GM23338 (cell line): ENCODE data around the gene P3R3URF. TPM values are rescaled to one million over a fixed set of nuclear protein-coding genes. Genes with fewer than 3 reads are reported as not detected.

Source experiments
- POLR2AphosphoS5 ChIP-seq: IDR thresholded peaks from 2 replicates; pipeline ENCODE4 v1.6.1; 2016; ENCODE audit warnings: antibody characterized with exemption, low read depth
- STAT1 ChIP-seq: IDR thresholded peaks from one replicate; pipeline ENCODE4 v1.6.1; 2016; ENCODE audit warnings: antibody characterized with exemption; ENCODE audit not compliant: unreplicated experiment
- ZNF114 ChIP-seq: fragments of 250-450 bp; sonication (Bioruptor Pico); IDR thresholded peaks from 2 replicates; pipeline ENCODE4 v1.5.0; 2020; ENCODE audit warnings: mild to moderate bottlenecking, moderate library complexity
- ZNF331 ChIP-seq: fragments of 250-450 bp; sonication (Bioruptor Pico); IDR thresholded peaks from 2 replicates; pipeline ENCODE4 v1.5.0; 2020; ENCODE audit warnings: low read depth, mild to moderate bottlenecking, moderate library complexity
- polyA plus RNA-seq: library from polyadenylated mRNA; unstranded; fragments of >200 nt; fragmentation: Nextera tagmentation; extraction: Ambion mirVana; gene quantifications from 2 replicates; pipeline ENCODE4 v1.2.1, GENCODE V29; 2016
- total RNA-seq: library from RNA; depleted of rRNA; stranded (reverse); fragments of >200 nt; shearing (Covaris generic); gene quantifications from 2 replicates; pipeline ENCODE4 v1.2.3, GENCODE V29; 2014
- TF ChIP-seq, protein P1 (sequence below): fragments of 250-450 bp; sonication (Bioruptor Pico); IDR thresholded peaks from 2 replicates; pipeline ENCODE4 v1.5.0; 2020; ENCODE audit warnings: mild to moderate bottlenecking, moderate library complexity
- TF ChIP-seq, protein P2 (sequence below): IDR thresholded peaks from 2 replicates; pipeline ENCODE4 v1.6.1; 2016; ENCODE audit warnings: antibody characterized with exemption
- TF ChIP-seq, protein P3 (sequence below), 2 experiments: fragments of 200-600 bp in 1 of 2; sonication (generic) in 1 of 2; conservative IDR thresholded peaks; 2 replicates each; pipeline versions ENCODE4 v1.5.1 to v1.6.1; 2016 to 2017; ENCODE audit warnings: antibody characterized with exemption in 2 of 2, low read depth in 2 of 2, mild to moderate bottlenecking in 2 of 2, moderate library complexity in 1 of 2

Gene P3R3URF
- total and polyA plus RNA-seq, 2 experiments from 2014 or later = not detected

DNA sequence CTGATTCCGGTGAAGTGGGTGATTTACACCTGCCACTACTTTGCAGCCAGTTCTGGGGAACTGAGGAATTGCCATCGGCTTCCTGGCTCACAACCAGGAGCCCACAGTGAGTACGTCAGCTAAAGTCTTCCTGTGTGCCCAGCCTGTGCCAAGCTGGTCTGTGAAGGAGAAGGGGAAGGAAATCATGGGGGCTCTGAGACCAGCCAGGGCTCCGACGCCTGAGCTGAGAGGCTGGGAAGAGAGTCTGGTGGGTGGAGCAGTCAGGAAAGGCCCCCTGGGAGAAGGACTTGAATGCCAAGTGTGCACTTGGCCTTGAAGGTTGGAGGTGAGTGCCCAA is 28.1 kb upstream of the P3R3URF start (continued):
- TF ChIP-seq, protein P1, sequence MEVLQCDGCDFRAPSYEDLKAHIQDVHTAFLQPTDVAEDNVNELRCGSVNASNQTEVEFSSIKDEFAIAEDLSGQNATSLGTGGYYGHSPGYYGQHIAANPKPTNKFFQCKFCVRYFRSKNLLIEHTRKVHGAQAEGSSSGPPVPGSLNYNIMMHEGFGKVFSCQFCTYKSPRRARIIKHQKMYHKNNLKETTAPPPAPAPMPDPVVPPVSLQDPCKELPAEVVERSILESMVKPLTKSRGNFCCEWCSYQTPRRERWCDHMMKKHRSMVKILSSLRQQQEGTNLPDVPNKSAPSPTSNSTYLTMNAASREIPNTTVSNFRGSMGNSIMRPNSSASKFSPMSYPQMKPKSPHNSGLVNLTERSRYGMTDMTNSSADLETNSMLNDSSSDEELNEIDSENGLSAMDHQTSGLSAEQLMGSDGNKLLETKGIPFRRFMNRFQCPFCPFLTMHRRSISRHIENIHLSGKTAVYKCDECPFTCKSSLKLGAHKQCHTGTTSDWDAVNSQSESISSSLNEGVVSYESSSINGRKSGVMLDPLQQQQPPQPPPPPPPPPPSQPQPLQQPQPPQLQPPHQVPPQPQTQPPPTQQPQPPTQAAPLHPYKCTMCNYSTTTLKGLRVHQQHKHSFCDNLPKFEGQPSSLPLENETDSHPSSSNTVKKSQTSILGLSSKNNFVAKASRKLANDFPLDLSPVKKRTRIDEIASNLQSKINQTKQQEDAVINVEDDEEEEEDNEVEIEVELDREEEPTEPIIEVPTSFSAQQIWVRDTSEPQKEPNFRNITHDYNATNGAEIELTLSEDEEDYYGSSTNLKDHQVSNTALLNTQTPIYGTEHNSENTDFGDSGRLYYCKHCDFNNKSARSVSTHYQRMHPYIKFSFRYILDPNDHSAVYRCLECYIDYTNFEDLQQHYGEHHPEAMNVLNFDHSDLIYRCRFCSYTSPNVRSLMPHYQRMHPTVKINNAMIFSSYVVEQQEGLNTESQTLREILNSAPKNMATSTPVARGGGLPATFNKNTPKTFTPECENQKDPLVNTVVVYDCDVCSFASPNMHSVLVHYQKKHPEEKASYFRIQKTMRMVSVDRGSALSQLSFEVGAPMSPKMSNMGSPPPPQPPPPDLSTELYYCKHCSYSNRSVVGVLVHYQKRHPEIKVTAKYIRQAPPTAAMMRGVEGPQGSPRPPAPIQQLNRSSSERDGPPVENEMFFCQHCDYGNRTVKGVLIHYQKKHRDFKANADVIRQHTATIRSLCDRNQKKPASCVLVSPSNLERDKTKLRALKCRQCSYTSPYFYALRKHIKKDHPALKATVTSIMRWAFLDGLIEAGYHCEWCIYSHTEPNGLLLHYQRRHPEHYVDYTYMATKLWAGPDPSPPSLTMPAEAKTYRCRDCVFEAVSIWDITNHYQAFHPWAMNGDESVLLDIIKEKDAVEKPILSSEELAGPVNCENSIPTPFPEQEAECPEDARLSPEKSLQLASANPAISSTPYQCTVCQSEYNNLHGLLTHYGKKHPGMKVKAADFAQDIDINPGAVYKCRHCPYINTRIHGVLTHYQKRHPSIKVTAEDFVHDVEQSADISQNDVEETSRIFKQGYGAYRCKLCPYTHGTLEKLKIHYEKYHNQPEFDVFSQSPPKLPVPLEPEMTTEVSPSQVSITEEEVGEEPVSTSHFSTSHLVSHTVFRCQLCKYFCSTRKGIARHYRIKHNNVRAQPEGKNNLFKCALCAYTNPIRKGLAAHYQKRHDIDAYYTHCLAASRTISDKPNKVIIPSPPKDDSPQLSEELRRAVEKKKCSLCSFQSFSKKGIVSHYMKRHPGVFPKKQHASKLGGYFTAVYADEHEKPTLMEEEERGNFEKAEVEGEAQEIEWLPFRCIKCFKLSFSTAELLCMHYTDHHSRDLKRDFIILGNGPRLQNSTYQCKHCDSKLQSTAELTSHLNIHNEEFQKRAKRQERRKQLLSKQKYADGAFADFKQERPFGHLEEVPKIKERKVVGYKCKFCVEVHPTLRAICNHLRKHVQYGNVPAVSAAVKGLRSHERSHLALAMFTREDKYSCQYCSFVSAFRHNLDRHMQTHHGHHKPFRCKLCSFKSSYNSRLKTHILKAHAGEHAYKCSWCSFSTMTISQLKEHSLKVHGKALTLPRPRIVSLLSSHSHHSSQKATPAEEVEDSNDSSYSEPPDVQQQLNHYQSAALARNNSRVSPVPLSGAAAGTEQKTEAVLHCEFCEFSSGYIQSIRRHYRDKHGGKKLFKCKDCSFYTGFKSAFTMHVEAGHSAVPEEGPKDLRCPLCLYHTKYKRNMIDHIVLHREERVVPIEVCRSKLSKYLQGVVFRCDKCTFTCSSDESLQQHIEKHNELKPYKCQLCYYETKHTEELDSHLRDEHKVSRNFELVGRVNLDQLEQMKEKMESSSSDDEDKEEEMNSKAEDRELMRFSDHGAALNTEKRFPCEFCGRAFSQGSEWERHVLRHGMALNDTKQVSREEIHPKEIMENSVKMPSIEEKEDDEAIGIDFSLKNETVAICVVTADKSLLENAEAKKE (CRISPR knock-in tag) = no peak
- TF ChIP-seq STAT1 (no peak), ZNF331 (CRISPR knock-in tag) (no peak), ZNF114 (no peak), POLR2AphosphoS5 (no peak)
- TF ChIP-seq, protein P2, sequence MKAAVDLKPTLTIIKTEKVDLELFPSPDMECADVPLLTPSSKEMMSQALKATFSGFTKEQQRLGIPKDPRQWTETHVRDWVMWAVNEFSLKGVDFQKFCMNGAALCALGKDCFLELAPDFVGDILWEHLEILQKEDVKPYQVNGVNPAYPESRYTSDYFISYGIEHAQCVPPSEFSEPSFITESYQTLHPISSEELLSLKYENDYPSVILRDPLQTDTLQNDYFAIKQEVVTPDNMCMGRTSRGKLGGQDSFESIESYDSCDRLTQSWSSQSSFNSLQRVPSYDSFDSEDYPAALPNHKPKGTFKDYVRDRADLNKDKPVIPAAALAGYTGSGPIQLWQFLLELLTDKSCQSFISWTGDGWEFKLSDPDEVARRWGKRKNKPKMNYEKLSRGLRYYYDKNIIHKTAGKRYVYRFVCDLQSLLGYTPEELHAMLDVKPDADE = no peak
- TF ChIP-seq, protein P3, sequence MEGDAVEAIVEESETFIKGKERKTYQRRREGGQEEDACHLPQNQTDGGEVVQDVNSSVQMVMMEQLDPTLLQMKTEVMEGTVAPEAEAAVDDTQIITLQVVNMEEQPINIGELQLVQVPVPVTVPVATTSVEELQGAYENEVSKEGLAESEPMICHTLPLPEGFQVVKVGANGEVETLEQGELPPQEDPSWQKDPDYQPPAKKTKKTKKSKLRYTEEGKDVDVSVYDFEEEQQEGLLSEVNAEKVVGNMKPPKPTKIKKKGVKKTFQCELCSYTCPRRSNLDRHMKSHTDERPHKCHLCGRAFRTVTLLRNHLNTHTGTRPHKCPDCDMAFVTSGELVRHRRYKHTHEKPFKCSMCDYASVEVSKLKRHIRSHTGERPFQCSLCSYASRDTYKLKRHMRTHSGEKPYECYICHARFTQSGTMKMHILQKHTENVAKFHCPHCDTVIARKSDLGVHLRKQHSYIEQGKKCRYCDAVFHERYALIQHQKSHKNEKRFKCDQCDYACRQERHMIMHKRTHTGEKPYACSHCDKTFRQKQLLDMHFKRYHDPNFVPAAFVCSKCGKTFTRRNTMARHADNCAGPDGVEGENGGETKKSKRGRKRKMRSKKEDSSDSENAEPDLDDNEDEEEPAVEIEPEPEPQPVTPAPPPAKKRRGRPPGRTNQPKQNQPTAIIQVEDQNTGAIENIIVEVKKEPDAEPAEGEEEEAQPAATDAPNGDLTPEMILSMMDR (conservative IDR thresholded peaks at IDR 0.05; ENCODE audit: low read depth in 2 of 2) = no peak
